Gastroesophageal sphincter (tissue), 3 donors: ENCODE data around the gene PTPRU.

Experiments
- POLR2AphosphoS5 ChIP-seq: sonication (generic); formaldehyde crosslinking; IDR thresholded peaks from one replicate; pipeline ENCODE4 v1.6.1; 2017; ENCODE audit warnings: antibody characterized with exemption
- TF ChIP-seq, protein P1 (sequence below), 4 experiments: fragments of 200-600 bp in 2 of 4; fragments of 450-650 bp in 2 of 4; sonication (generic) in 1 of 4; IDR thresholded peaks; one replicate each; pipeline ENCODE4 v1.5.1; 2017 to 2019; ENCODE audit warnings: antibody characterized with exemption in 4 of 4, mild to moderate bottlenecking in 2 of 4, moderate library complexity in 2 of 4

DNA sequence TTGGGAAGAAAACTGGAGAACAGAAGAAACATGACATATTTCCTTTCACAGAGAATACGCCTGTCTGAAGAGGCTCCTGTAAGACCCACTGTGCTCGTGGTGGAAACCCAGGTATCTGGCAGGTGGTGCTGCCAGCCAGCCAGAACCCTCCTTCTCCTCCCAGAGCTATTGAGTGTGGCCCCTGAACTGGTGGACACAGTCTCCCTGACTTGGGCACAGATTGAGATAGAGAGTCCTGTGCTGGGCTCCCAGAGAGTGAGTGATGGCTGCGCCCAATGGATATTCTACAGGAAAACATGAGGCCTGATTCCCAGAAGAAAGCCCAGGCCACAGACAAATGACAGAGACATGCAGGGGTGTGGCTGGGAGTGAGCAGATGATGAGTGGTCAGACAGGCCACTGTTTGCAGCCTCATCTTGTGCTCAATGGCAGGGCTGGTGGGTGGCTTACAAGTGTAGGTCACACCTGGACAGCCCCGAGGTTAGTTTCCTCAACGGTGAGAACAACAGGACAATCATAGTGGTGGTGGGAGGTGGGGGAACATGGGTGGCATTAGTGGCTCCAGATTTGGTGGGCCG lies 127.9 kb downstream of the PTPRU start:
- TF ChIP-seq, protein P1, sequence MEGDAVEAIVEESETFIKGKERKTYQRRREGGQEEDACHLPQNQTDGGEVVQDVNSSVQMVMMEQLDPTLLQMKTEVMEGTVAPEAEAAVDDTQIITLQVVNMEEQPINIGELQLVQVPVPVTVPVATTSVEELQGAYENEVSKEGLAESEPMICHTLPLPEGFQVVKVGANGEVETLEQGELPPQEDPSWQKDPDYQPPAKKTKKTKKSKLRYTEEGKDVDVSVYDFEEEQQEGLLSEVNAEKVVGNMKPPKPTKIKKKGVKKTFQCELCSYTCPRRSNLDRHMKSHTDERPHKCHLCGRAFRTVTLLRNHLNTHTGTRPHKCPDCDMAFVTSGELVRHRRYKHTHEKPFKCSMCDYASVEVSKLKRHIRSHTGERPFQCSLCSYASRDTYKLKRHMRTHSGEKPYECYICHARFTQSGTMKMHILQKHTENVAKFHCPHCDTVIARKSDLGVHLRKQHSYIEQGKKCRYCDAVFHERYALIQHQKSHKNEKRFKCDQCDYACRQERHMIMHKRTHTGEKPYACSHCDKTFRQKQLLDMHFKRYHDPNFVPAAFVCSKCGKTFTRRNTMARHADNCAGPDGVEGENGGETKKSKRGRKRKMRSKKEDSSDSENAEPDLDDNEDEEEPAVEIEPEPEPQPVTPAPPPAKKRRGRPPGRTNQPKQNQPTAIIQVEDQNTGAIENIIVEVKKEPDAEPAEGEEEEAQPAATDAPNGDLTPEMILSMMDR (IDR thresholded peaks at IDR 0.05): no peak
- no peak for TF ChIP-seq POLR2AphosphoS5
